Inflammatory macrophage treated with lipopolysaccharide for 1 hour (primary cell): ENCODE data around the gene MAG.

Experiments
- DNase-seq, 2 donors: peaks; one replicate each; pipeline ENCODE4 v3.0.0-alpha.2; 2020 to 2022

The MAG gene

DNA sequence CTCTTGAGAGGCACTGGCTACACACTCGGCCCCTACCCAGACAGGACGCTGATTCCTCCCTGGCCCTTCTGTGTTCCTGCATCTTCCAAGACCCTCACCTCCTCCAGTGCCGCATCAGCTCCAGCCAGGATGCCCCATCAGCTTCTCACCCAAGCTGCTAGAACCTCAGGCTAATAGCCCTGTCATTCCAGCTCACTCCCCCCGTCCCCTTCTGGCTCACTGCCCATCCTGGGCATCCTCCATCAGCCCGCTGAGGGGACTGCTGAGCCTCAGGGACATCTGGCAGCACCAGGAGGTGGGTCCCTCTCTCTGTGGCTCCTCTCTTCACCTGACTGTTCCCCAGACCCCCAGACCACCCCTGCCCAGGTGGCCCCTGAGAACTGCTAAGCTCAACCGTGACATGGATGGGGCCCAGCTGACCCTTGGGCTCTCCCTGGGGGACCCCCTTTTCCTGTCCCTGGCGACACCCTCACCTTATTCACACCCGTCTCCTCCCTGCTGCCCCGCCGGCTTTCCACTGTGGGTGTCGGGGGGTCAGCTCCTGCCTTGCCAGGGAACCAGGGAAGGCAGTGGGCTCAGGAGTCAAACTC lies 71.1 kb downstream of the MAG start:
- no peak for DNase-seq
